GM12878 (cell line): ENCODE data around the gene HS3ST6.

Experiments used
- CHD1 ChIP-seq: IDR thresholded peaks from 2 replicates; pipeline ENCODE4 v1.6.1; 2012; ENCODE audit warnings: low read depth, low read length, improper control_type of control experiment
- CHD4 ChIP-seq: fragments of 200-600 bp; sonication (generic); IDR thresholded peaks from 2 replicates; pipeline ENCODE4 v1.6.1; 2016; ENCODE audit warnings: mild to moderate bottlenecking
- HDGF ChIP-seq: fragments of 450-650 bp; IDR thresholded peaks from 2 replicates; pipeline ENCODE4 v1.6.1; 2016; ENCODE audit warnings: antibody characterized with exemption
- MEF2A ChIP-seq: IDR thresholded peaks from 2 replicates; pipeline ENCODE4 v1.6.1; 2011; ENCODE audit warnings: low read depth, mild to moderate bottlenecking, low read length, moderate library complexity; ENCODE audit not compliant: insufficient read depth
- NFYB ChIP-seq: IDR thresholded peaks from 2 replicates; pipeline ENCODE4 v1.6.1; 2011; ENCODE audit warnings: low read depth, mild to moderate bottlenecking, low read length, improper control_type of control experiment, moderate library complexity; ENCODE audit not compliant: insufficient read depth
- POLR2A ChIP-seq: IDR thresholded peaks from 2 replicates; pipeline ENCODE4 v1.6.1; 2011; ENCODE audit warnings: low read depth, mild to moderate bottlenecking, low read length
- POLR2AphosphoS5 ChIP-seq: IDR thresholded peaks from 2 replicates; pipeline ENCODE4 v1.6.1; 2011; ENCODE audit warnings: mild to moderate bottlenecking, low read length, inconsistent platforms
- RCOR1 ChIP-seq: conservative IDR thresholded peaks from 2 replicates; pipeline ENCODE4 v1.6.1; 2012; ENCODE audit warnings: low read depth, low read length, improper control_type of control experiment
- SIN3A ChIP-seq: IDR thresholded peaks from 2 replicates; pipeline ENCODE4 v1.6.1; 2012; ENCODE audit warnings: low read depth, low read length, improper control_type of control experiment
- SRF ChIP-seq, 2 experiments: IDR thresholded peaks; 2 replicates each; pipeline ENCODE4 v1.6.1; 2011; ENCODE audit warnings: low read depth in 2 of 2, low read length in 2 of 2, mild to moderate bottlenecking in 1 of 2, moderate library complexity in 1 of 2
- ZZZ3 ChIP-seq: IDR thresholded peaks from 2 replicates; pipeline ENCODE4 v1.6.1; 2011; ENCODE audit warnings: low read depth; ENCODE audit not compliant: control insufficient read depth, insufficient read length
- TF ChIP-seq, protein P1 (sequence below), 3 experiments: IDR thresholded peaks in 2 of 3; conservative IDR thresholded peaks in 1 of 3; 2 replicates each; pipeline ENCODE4 v1.5.1; 2011; ENCODE audit warnings: low read depth in 3 of 3, low read length in 3 of 3, mild to moderate bottlenecking in 3 of 3, control low read depth in 2 of 3, moderate library complexity in 2 of 3, inconsistent platforms in 1 of 3, mixed read lengths in 1 of 3; ENCODE audit not compliant: control insufficient read depth in 2 of 3, insufficient read depth in 1 of 3; ENCODE audit errors: extremely low read depth in 1 of 3
- TF ChIP-seq, protein P2 (sequence below): fragments of 450-650 bp; IDR thresholded peaks from 2 replicates; pipeline ENCODE4 v1.6.1; 2017; ENCODE audit warnings: mild to moderate bottlenecking, moderate library complexity

DNA sequence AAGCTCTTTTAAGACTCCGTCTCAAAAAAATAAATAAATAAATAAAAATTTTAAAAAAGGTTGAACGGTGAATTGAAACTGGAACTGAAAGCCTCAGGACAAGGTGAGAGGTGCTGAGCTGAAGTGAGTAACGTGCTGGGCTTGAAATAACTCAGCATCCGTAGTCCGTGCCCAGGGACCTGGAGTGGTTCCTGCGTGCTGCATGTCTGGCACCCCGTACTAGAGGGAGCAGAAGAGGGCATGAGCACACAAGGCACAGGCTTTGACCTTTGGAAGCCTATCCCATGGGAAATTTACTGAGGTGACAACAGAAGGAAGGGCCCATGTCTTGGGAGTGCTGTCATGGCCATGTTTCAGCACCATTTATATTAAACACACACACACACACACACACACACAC, 41.7 kb downstream of the HS3ST6 start:
- TF ChIP-seq ZZZ3 (no peak), POLR2AphosphoS5 (no peak), POLR2A (no peak), SIN3A (no peak), CHD4 (no peak), RCOR1 (no peak), NFYB (no peak), HDGF (no peak), MEF2A (0 out of 2 replicates have a peak, but pooled peaks have one; percentile 20), CHD1 (no peak), SRF (IDR thresholded peaks at IDR 0.05; ENCODE audit: low read depth in 2 of 2, low read length in 2 of 2) (no peak)
- TF ChIP-seq, protein P1, sequence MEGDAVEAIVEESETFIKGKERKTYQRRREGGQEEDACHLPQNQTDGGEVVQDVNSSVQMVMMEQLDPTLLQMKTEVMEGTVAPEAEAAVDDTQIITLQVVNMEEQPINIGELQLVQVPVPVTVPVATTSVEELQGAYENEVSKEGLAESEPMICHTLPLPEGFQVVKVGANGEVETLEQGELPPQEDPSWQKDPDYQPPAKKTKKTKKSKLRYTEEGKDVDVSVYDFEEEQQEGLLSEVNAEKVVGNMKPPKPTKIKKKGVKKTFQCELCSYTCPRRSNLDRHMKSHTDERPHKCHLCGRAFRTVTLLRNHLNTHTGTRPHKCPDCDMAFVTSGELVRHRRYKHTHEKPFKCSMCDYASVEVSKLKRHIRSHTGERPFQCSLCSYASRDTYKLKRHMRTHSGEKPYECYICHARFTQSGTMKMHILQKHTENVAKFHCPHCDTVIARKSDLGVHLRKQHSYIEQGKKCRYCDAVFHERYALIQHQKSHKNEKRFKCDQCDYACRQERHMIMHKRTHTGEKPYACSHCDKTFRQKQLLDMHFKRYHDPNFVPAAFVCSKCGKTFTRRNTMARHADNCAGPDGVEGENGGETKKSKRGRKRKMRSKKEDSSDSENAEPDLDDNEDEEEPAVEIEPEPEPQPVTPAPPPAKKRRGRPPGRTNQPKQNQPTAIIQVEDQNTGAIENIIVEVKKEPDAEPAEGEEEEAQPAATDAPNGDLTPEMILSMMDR (IDR thresholded peaks at IDR 0.05 in 2 of 3, conservative IDR thresholded peaks at IDR 0.05 in 1 of 3; ENCODE audit: control insufficient read depth in 2 of 3, extremely low read depth in 1 of 3, insufficient read depth in 1 of 3, low read depth in 3 of 3, low read length in 3 of 3), result no peak
- TF ChIP-seq, protein P2, sequence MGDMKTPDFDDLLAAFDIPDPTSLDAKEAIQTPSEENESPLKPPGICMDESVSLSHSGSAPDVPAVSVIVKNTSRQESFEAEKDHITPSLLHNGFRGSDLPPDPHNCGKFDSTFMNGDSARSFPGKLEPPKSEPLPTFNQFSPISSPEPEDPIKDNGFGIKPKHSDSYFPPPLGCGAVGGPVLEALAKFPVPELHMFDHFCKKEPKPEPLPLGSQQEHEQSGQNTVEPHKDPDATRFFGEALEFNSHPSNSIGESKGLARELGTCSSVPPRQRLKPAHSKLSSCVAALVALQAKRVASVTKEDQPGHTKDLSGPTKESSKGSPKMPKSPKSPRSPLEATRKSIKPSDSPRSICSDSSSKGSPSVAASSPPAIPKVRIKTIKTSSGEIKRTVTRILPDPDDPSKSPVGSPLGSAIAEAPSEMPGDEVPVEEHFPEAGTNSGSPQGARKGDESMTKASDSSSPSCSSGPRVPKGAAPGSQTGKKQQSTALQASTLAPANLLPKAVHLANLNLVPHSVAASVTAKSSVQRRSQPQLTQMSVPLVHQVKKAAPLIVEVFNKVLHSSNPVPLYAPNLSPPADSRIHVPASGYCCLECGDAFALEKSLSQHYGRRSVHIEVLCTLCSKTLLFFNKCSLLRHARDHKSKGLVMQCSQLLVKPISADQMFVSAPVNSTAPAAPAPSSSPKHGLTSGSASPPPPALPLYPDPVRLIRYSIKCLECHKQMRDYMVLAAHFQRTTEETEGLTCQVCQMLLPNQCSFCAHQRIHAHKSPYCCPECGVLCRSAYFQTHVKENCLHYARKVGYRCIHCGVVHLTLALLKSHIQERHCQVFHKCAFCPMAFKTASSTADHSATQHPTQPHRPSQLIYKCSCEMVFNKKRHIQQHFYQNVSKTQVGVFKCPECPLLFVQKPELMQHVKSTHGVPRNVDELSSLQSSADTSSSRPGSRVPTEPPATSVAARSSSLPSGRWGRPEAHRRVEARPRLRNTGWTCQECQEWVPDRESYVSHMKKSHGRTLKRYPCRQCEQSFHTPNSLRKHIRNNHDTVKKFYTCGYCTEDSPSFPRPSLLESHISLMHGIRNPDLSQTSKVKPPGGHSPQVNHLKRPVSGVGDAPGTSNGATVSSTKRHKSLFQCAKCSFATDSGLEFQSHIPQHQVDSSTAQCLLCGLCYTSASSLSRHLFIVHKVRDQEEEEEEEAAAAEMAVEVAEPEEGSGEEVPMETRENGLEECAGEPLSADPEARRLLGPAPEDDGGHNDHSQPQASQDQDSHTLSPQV, result no peak
